ENCODE measurements around the gene MORC4. TPM values are rescaled to one million over a fixed set of nuclear protein-coding genes. Genes with fewer than 3 reads are reported as not detected.

The MORC4 gene
- total and polyA plus RNA-seq, 2 of the 4 experiments (the other 2 are of a cell fraction) = 17.5 to 34.2 TPM

- Histone ChIP-seq H3K9ac (ENCODE audit: low read depth, low read length) (no peak overlapping the region), H3K14ac (replicated peaks; ENCODE audit: low read depth, low read length) (no peak overlapping the region), H2BK20ac (ENCODE audit: low read depth, low read length) (no peak overlapping the region), H2AK9ac (replicated peaks; ENCODE audit: low read depth, low read length, poor library complexity) (no peak overlapping the region), H3K27ac (ENCODE audit: insufficient read depth, low read length) (no peak overlapping the region), H3K4me3 (ENCODE audit: insufficient read depth, low read depth, low read length) (no peak overlapping the region), H3K4me2 (ENCODE audit: low read depth, low read length) (no peak overlapping the region), H2BK15ac (ENCODE audit: low read depth, low read length) (no peak overlapping the region), H3K79me1 (ENCODE audit: low read depth in 1 of 2, low read length in 2 of 2) (no peaks in the 10 kb centered on the region), H2BK120ac (ENCODE audit: low read depth, low read length) (no peak overlapping the region), H3K36me3 (ENCODE audit: control insufficient read depth, insufficient read depth, low read length) (no peaks in the 10 kb centered on the region), H3K4ac (ENCODE audit: low read depth, low read length) (no peak overlapping the region), H3K9me3 (ENCODE audit: control insufficient read depth, insufficient read depth, low read length) (no peaks in the 10 kb centered on the region), H2AK5ac (ENCODE audit: low read depth, low read length) (no peak overlapping the region), H4K20me1 (ENCODE audit: insufficient read depth, low read length) (no peaks in the 10 kb centered on the region), H4K91ac (ENCODE audit: insufficient read depth, low read depth, low read length) (no peak overlapping the region), H3K27me3 (ENCODE audit: control insufficient read depth, insufficient read depth, low read length) (no peaks in the 10 kb centered on the region; the same call in 1 of the 2 replicates), H3K9me1 (ENCODE audit: insufficient read depth, low read length) (peaks cover 6% of the 10 kb centered on the region; the same call in 1 of the 2 replicates), H3K56ac (ENCODE audit: extremely low read depth, insufficient read depth, low read length) (no peak overlapping the region), H3K23ac (ENCODE audit: low read depth, low read length) (no peak overlapping the region), H4K8ac (ENCODE audit: low read depth in 2 of 2, low read length in 2 of 2) (no peak overlapping the region), H2BK5ac (ENCODE audit: low read depth, low read length, poor library complexity, severe bottlenecking) (no peak overlapping the region), H2AFZ (replicated peaks; ENCODE audit: low read length, poor library complexity) (no peak overlapping the region), H3K4me1 (ENCODE audit: control insufficient read depth, insufficient read depth, low read length) (peaks cover 6% of the 10 kb centered on the region), H4K5ac (ENCODE audit: low read depth, low read length) (no peak overlapping the region), H3K18ac (ENCODE audit: low read depth, low read length) (no peak overlapping the region)
- in situ Hi-C loops (cut with MboI; ENCODE audit: low sequenced_read_pairs) = no loop called here
- TF ChIP-seq USF2 (IDR thresholded peaks at IDR 0.05; ENCODE audit: low read depth, low read length) (no peak), BHLHE40 (IDR thresholded peaks at IDR 0.05; ENCODE audit: low read depth, low read length) (no peak), MAFK (IDR thresholded peaks at IDR 0.05; ENCODE audit: low read depth, low read length) (no peak), NFE2L2 (IDR thresholded peaks at IDR 0.05; ENCODE audit: low read depth, low read length) (no peak)
- ChIA-PET POLR2A (ENCODE audit: unreplicated experiment) (no interaction called here), CTCF (no interaction called here)
- no CpG with 5 or more reads among the region's 4 CpGs for WGBS, 2 experiments (ENCODE audit: extremely low coverage in 2 of 2, insufficient read length in 1 of 2)
- dilution Hi-C loops (cut with HindIII; ENCODE audit: low sequenced_read_pairs, unreplicated experiment) = no loop called here
- DNase-seq (no peak), ATAC-seq (ENCODE audit: low read depth) (no peak)
- BruUV-seq (replicated peaks) = no TSS peak
- intact Hi-C loops (cut with micrococcal nuclease) = no loop called here
Measured at GRCh38 chrX:106928227-106928626, 71.8 kb downstream of the MORC4 start.
